ENCODE data around the gene TMEM245. TPM values are rescaled to one million over a fixed set of nuclear protein-coding genes. Genes with fewer than 3 reads are reported as not detected.

TMEM245 gene
- total and polyA plus RNA-seq, 7 donors: 6.0 to 77.8 (median 43.5) TPM

- no peaks in the 10 kb centered on the region for H3K9me3 ChIP-seq
- peak overlapping the region; percentile 76 for H3K27ac ChIP-seq
- 71 to 79% (median 73%) methylated on average over 3 of the region's 3 CpGs for WGBS, 3 donors
- DNase-seq (no peak), ATAC-seq (no peak)
- peaks cover 0 to 31% of the 10 kb centered on the region in 2 donors for H3K36me3 ChIP-seq (ENCODE audit: insufficient read depth in 1 of 2, low read depth in 1 of 2)
- peaks cover 63% of the 10 kb centered on the region for H3K4me1 ChIP-seq
- no peak for TF ChIP-seq CTCF (IDR thresholded peaks at IDR 0.05)
- no peak overlapping the region for H3K4me3 ChIP-seq
- intact Hi-C loops (cut with DNase I): no loop called here
- no peaks in the 10 kb centered on the region for H3K27me3 ChIP-seq (ENCODE audit: insufficient read depth in 3 of 3, low read length in 2 of 3)
These were observed 18.5 kb downstream of the TMEM245 start for GRCh38 chr9:109101202-109101595.

- Histone ChIP-seq H3K9me3 (no peaks in the 10 kb centered on the region), H3K4me3 (no peak overlapping the region), H3K27ac (peak overlapping the region; percentile 76), H3K36me3 (ENCODE audit: insufficient read depth in 1 of 2, low read depth in 1 of 2) (peaks cover 0 to 28% of the 10 kb centered on the region in 2 donors), H3K27me3 (ENCODE audit: insufficient read depth in 3 of 3, low read length in 2 of 3) (no peaks in the 10 kb centered on the region), H3K4me1 (peaks cover 68% of the 10 kb centered on the region)
- 77 to 100% (median 98%) methylated on average over 3 of the region's 3 CpGs for WGBS, 3 donors
- DNase-seq (no peak), ATAC-seq (no peak)
- TF ChIP-seq CTCF (IDR thresholded peaks at IDR 0.05): no peak
- intact Hi-C loops (cut with DNase I): no loop called here
These were observed 19.1 kb downstream of the TMEM245 start for GRCh38 chr9:109100543-109101201.

- Histone ChIP-seq H3K27ac (peak overlapping the region; percentile 76), H3K4me1 (peaks cover 86% of the 10 kb centered on the region)
These were observed 20.8 kb downstream of the TMEM245 start for GRCh38 chr9:109098960-109099308.

GRCh38 chr9:109098171-109098959 lies 21.4 kb downstream of the TMEM245 start:
- intact Hi-C loops (cut with DNase I): no loop called here
- peaks cover 91% of the 10 kb centered on the region for H3K4me1 ChIP-seq

More at GRCh38 chr9:109098960-109099308, 20.8 kb downstream of the TMEM245 start:
- Histone ChIP-seq H3K9me3 (no peaks in the 10 kb centered on the region), H3K27me3 (ENCODE audit: insufficient read depth in 3 of 3, low read length in 2 of 3) (no peaks in the 10 kb centered on the region), H3K4me3 (peak overlapping the region; percentile 6), H3K36me3 (ENCODE audit: insufficient read depth in 1 of 2, low read depth in 1 of 2) (peaks cover 0 to 14% of the 10 kb centered on the region in 2 donors)
- WGBS, 3 donors: 11 to 27% (median 19%) methylated on average over 2 of the region's 2 CpGs
- ATAC-seq (peak; percentile 2 to 28 (median 15)), DNase-seq (no peak)
- TF ChIP-seq CTCF (IDR thresholded peaks at IDR 0.05): no peak
- intact Hi-C loops (cut with DNase I): no loop called here

More at GRCh38 chr9:109098171-109098959, 21.4 kb downstream of the TMEM245 start:
- DNase-seq (no peak), ATAC-seq (peak; percentile 83 to 88 (median 85))
- Histone ChIP-seq H3K36me3 (ENCODE audit: insufficient read depth in 1 of 2, low read depth in 1 of 2) (peaks cover 0 to 11% of the 10 kb centered on the region in 2 donors), H3K4me3 (peak overlapping the region; percentile 21), H3K27ac (peak overlapping the region; percentile 76), H3K9me3 (no peaks in the 10 kb centered on the region), H3K27me3 (ENCODE audit: insufficient read depth in 3 of 3, low read length in 2 of 3) (no peaks in the 10 kb centered on the region)
- WGBS, 3 donors: 15 to 27% (median 17%) methylated on average over 4 of the region's 4 CpGs
- TF ChIP-seq CTCF (IDR thresholded peaks at IDR 0.05): peak; percentile 39

Data from psoas muscle (tissue), 8 donors.